Measurements from ENCODE around the gene RAB28.

Gene RAB28

DNA sequence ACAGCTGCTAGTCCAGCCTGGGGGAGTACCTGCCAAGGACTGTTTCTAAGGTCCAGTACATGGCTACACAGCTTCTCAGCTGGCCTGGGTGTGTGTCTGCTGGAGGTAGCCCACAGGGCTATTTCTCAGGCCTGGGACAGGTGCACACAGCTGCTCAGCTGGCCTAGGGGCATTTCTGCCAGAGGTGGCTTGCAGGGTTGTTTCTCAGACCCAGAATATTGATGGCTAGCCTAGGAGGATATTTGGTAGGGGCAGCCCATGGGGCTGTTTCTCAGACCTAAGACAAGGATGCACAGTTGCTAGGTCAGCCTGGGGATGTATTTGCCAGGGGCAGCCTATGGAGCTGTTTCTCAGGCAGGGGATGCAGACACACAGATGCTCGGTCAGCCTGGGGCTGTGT lies 29.4 kb downstream of the RAB28 start:
- TF ChIP-seq, protein P1, sequence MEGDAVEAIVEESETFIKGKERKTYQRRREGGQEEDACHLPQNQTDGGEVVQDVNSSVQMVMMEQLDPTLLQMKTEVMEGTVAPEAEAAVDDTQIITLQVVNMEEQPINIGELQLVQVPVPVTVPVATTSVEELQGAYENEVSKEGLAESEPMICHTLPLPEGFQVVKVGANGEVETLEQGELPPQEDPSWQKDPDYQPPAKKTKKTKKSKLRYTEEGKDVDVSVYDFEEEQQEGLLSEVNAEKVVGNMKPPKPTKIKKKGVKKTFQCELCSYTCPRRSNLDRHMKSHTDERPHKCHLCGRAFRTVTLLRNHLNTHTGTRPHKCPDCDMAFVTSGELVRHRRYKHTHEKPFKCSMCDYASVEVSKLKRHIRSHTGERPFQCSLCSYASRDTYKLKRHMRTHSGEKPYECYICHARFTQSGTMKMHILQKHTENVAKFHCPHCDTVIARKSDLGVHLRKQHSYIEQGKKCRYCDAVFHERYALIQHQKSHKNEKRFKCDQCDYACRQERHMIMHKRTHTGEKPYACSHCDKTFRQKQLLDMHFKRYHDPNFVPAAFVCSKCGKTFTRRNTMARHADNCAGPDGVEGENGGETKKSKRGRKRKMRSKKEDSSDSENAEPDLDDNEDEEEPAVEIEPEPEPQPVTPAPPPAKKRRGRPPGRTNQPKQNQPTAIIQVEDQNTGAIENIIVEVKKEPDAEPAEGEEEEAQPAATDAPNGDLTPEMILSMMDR (IDR thresholded peaks at IDR 0.05; ENCODE audit: low read depth, low read length, missing control alignments), result no peak
- no peak for DNase-seq (ENCODE audit: extremely low read depth, low read depth)
- no peak overlapping the region for H3K4me3 ChIP-seq (replicated peaks; ENCODE audit: low read depth, low read length)

DNA sequence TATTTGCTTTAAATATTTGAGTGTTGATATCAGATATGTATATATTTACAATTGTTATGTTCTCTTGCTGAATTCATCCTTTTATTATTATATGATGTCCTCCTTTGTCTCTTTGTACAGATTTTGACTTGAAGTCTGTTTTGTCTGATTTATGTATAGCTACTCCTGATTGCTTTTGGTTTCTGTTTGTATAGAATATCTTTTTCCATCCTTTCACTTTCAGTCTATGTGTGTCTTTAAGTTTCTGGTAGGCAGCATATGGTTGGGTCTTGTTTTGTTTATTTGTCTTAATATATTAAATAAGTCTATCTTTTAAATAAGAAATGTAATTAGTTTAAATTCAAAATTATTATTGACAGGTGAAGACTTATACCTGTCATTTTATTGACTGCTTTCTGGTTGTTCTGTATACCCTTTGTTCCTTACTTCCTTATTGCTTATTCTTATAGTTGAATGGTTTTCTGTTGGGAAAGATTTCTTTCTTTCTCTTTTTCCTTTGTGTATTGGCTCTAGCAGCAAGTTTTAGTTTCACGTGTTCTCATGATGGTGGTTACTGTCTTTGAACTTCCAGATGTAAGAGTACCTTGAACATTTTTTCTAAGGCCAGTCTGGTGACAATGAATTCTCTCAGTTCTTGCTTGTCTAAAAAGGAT lies 31.1 kb downstream of the RAB28 start:
- no peak overlapping the region for H3K4me3 ChIP-seq (replicated peaks; ENCODE audit: low read depth, low read length)
- no peak for DNase-seq (ENCODE audit: extremely low read depth, low read depth)
- TF ChIP-seq, protein P1 (IDR thresholded peaks at IDR 0.05; ENCODE audit: low read depth, low read length, missing control alignments), result no peak

DNA sequence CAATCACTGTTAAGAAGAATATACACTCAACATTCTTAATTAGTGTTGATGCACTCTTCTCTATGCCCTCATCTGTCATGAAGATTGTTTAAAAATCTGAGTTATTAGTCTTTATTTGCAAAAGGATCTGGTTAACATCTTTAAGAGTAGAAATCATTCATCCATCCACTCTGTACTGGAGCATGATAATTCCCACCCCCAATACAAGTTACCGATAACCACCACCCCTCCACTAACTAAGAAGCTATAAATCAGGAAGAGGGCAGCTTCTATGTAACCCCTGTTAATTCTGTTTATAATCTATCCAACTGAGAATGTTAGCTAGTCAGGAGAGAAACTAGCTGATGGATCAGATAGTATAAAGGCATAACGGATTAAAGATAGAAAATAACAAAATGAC lies 34.5 kb downstream of the RAB28 start:
- DNase-seq (ENCODE audit: extremely low read depth, low read depth), result no peak
- H3K4me3 ChIP-seq (replicated peaks; ENCODE audit: low read depth, low read length), result no peak overlapping the region
- TF ChIP-seq, protein P1 (IDR thresholded peaks at IDR 0.05; ENCODE audit: low read depth, low read length, missing control alignments), result no peak

DNA sequence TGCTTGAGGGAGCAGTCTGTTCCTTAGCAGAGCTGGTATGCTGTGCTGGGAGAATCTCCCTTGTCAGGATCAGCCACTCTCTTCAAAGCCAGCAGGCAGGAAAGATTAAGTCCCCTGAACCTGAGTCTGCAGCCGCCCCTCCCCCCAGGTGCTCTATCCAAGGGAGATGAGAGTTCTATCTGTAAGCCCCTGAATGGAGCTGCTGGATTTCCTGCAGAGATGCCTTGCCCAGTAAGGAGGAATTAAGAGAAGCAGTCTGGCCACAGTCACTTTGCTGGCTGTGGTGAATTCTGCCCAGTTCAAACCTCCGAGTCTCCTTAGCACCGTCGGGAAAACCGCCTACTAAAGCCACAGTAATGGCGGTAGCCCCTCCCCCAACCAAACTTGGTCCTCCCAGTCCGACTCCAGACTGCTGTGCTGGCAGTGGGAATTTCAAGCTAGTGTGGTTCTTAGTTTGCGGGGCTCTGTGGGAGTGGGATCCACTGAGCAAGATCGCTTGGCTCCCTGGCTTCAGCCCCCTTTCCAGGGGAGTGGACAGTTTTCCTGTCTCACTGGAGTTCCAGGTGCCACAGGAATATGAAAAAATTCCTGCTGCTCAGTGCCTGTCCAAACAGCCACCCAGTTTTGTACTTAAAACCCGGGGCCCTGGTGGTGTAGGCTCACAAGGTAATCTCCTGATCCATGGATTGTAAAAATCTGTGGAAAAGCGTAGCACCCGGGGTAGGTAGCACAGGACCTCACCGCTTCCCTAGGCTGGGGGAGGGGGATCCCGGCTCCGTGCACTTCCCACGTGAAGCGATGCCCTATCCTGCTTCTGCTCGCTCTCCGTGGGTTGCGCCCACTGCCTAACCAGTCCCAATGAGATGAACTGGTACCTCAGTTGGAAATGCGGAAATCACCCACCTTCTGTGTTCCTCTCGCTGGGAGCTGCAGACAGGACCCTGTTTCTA lies 38.0 kb downstream of the RAB28 start:
- no peak overlapping the region for H3K4me3 ChIP-seq (replicated peaks; ENCODE audit: low read depth, low read length)
- DNase-seq (ENCODE audit: extremely low read depth, low read depth), result no peak
- TF ChIP-seq, protein P1 (IDR thresholded peaks at IDR 0.05; ENCODE audit: low read depth, low read length, missing control alignments), result no peak

DNA sequence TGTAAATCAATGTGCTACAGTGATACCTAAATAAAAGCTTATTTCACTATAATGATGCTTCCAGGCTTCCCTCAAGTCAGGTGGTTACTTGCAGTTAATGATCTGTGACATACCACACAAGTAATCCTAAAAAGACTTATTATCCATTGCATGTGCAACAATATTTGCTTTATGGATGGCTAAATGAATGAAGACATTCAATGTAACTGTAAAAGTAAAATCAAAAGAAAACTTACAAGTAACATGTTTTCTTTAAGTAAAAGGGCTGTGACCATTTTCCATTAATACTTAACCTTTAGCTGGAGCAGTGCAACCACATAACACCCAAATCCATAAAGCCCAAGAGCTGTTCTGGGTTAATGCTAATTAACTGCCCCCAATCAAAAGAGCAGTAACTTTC lies 42.6 kb downstream of the RAB28 start:
- TF ChIP-seq, protein P1 (IDR thresholded peaks at IDR 0.05; ENCODE audit: low read depth, low read length, missing control alignments), result no peak
- no peak overlapping the region for H3K4me3 ChIP-seq (replicated peaks; ENCODE audit: low read depth, low read length)
- no peak for DNase-seq (ENCODE audit: extremely low read depth, low read depth)

DNA sequence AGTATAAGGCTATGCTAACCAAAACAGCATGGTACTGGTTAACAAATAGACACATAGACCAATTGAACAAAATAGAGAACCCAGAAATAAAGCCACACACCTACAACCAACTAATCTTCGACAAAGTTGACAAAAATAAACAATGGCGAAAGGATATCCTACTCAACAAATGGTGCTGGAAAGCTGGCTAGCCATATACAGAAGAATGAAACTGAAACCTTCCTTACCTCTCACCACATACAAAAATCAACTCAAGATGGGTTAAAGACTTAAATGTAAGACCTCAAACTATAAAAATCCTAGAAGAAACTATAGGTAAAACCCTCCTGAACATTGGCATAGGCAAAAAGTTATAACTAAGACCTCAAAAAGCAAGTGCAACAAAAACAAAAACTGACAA lies 47.2 kb downstream of the RAB28 start:
- H3K4me3 ChIP-seq (replicated peaks; ENCODE audit: low read depth, low read length), result no peak overlapping the region
- no peak for DNase-seq (ENCODE audit: extremely low read depth, low read depth)
- TF ChIP-seq, protein P1 (IDR thresholded peaks at IDR 0.05; ENCODE audit: low read depth, low read length, missing control alignments), result no peak
